Ramos (cell line): ENCODE results near the gene CKLF.

Experiments used
- in situ Hi-C: fragments of 300-500 bp; cut with MboI; formaldehyde crosslinking; loops from one replicate; pipeline ENCODE4 v1.14.3; 2022; ENCODE audit warnings: low sequenced_read_pairs; ENCODE audit not compliant: unreplicated experiment

The CKLF gene

DNA sequence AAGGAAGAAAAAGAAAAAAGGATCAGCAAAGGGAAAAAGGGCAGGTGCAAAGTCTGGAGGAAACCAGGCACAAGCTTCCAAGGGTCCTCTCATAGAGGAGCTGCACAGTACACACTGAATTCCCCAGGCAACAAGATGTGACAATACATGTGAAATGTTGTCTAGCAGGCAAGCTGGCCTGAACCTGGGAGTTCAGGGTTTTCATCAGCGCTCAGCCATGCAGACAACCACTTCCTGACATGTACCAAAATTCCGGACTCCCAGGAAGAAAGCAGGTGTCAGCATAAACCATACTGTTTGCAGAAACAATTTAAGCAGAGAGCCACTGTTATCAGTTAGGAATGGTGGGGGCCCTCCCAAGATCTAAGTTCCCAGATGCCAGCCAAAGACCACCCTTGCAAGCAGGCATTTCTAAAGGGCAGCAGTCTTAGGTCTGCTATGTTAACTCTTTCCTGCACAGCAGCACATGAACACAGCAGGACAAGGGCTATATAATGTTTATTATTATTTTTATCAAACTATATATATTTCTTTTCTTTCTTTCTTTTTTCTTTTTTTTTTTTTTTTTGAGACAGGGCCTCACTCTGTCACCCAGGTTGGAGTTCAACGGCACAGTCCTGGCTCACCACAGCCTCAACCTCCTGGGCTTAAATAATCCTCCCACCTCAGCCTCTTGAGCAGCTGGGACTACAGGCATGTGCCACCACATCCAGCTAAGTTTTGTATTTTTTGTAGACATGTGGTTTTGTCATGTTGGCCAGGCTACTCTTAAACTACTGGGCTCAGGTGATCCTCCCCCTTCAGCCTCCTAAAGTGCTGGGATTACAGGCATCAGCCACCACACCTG is 12.5 kb upstream of the CKLF start:
- in situ Hi-C loops = no loop called here

DNA sequence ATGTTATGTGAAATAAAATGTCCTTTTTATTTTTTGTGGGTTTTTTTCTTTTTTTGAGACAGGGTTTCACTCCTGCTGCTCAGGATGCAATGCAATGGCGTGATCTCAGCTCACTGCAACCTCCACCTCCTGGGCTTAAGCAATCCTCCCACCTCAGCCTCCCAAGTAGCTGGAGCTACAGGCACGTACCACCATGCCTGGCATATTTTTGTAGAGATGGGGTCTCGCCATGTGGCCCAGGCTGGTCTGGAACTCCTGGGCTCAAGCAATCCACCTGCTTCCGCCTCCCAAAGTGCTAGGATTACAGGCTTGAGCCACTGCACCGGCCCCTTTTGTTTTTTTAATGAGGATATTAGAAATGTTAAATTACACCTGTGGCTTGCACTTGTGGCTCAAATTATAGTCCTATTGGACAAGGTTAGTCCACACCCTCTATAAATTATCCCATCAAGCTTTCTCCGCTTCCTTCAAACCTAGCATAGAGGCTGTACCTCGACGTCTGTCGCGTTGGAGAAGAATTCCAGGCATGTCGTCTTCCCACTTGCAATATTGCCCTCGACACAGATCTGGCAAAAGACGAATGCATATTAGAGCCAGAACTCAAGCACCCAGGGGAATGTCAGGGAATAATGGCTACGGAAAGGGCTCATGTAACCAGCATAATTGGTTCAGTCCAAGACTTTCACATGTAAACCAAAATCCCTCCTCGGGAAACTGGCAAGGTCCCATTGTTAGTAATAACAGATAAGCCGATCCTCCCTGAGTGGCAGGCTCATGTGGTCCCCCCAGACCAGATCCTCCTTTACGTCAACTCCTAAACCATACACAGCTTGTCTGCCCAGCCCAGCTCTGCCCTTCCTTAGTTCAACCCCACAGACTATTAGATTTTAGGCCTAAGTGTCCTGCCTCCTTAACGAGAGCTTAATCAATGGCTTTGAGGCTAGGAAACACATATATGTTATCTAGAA is 10.7 kb upstream of the CKLF start:
- in situ Hi-C loops = no loop called here

DNA sequence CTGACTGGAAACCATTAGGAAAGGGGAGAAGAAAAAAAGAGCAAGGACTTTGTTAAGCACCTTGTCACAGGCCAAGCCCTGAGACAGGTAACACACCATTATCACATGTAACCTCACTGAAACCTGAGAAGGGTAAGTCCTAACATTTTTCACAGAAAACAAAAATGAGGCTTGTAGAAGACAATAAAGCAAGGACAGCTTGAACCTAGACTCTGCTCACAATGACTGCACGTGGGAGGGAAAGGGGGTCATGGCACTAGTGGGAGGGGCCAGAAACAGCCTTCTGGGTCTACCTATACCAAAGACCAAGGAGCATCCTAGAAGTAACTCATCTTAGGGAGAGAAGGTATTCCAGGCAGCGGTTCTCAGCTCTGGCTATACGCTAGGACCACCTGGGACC is 10.0 kb upstream of the CKLF start:
- in situ Hi-C loops = no loop called here

DNA sequence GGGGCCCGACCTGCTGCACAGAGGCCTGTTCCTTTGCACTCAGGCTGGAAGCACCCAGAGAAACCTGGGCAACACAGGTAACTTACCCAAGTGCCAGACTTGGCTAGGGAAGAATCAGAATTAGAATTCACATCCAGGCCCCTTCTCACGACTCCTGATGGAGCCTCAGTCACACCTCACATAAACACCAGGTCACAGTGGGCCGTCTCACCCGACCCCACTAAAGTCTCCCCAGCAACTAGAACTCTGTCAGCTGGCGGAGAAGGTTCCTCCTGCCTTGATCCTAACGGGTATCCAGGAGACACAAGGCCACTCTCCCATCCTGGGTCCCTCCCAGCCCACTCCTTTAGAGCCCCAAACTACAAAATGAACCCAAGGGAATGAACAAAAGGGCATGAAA is 8.8 kb upstream of the CKLF start:
- in situ Hi-C loops = no loop called here

DNA sequence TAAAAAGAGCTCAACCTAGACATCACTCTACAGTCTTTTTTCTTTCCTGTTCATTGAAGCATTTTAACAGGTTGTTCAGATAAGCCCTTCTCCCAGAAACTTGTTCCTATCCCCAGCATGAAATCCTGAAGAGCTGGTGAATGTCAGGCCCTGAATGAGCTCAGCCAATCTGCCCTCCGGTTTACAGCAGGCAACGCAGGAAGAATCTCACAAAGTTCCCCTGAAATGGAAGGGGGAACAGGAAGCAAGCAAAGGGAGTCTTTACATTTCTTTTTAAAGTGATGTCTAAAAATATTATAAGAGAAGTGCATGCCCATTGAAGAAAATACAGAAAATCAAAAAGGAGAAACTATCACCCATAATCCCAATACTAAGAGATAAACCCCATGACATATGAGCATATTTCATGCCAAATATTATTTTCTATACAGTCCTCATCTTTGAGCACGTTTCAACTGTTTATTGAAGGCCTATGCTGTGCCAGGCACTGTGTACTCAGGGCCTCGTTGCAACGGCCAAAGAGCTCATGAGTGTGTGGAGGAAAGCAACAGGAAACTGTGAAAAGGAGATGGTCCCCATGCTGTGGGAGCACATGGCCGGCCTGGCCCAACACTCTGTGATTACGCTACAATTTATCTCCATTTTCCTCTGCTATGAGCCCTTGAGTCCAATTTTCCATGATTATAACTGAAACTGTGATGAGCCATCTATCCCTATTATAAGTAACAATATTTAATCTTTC is 8.2 kb upstream of the CKLF start:
- in situ Hi-C loops = no loop called here

DNA sequence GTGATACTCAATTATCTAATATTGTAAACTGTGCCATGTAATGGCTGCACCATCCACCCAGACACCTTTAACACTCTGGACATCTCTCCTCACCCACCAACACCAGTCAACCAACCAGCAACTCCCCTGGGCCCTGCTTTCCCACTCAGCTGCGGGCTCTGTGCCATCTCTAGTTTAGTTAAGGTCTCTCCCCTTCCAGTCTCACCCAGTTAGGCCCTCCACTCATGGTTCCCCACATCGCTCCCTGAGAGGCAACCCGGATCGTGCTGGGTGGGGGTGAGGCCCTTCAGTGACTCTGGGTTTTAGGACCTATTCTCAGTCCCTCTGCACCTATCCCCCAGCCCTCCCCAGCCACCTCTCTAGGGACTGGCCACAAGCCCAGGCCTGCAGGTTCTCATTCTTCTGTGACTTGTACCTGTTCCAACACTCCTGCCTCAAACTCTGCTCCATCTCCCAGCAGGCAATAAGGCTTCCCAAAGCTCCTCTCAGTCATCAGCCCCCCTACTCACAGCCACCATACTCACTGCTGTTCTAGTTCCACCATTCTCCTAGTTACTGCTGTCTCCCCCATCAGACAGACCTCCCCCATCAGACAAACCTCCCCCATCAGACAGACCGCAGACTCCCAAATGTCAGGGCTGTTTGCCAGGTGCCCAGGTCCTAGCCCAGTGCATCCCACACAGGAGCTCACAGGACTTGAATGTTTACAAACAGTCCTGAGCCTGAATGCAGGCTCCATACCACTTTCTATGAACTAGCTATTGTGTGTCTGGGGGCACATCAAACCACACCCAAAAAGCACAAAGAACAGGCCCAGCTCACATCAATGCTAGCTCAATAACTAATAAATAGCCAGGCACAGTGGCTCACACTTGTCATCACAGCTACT is 5.0 kb upstream of the CKLF start:
- in situ Hi-C loops = no loop called here

DNA sequence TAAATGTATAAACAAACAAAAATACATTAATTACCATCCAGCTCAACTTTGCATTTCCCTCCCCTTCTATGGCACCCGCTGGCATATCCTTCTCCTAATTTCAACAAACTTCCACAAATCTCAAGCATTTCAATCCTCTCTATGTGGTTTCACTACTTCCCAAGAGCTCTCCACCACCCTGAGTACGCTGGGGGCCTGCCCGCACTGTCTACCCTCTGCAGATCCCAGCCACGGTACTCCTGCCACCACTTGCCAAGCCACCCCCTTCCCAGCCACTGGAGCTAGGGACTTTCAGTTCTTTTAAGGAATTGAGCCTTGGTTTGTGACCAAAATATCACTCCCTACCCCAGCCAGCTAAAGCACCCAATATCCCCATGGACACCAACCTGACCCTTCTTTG is 4.3 kb upstream of the CKLF start:
- in situ Hi-C loops = no loop called here

DNA sequence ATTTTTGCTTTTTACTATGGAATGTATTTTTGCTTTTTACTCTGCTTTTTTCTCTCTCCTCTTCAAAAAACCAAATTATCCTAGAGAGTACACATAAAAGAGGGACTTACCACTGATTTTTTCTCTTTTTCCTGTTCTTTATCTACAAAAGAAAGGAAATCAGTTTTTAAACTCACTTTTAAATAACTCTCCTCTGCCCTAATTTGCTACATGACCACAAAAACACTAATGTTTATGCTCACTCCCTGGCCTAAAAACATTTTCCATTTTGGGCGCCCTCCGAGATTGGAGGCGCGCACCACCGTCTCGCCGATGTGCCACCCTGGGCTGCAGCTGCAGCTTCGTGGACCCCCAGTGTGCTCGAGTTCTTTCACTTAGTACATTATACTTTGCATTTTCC is 3.5 kb upstream of the CKLF start:
- in situ Hi-C loops = no loop called here

DNA sequence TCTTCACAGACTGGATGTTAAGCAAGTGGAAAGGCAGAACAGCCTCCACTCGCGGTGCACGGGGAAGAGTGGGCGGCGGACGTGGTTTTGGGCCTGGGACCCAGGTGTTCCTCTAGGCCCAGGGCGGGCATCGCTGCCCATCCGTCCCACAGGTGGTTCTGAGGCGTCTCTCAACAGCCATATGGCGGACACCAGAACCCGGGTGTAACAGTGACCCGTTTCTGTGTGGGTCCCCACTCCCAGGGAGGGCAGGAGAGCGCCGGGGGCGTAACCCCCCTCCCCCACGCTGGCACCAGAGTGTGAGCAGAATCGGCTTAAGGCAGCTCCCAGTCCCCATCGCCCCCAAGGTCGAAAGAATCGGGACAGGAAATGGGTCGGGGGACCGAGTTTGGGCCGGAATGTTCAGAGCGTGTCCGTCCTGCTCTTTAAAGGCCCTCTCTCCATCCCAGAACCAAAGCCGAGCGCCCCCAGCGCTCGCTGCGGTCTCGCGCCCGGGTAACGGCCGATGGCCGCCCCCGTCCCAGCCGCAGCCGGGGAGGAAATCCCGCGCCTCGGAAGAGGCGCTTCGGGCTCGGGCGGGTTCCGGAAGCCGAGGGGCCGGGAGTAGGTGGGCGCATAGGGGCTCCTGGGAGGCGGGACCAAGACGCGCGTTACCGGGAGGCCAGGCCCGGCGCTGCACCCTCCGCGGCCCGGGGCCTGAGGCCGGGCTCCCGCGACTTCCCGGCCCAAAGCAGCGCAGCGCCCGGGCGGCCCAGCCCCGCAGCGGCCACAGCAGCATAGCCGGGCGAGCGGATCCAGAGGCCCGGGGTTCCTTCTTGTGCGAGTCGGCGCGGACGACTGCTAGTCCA is 2.9 kb upstream of the CKLF start, which contains the start of gene TK2:
TSS of gene TK2 (minus strand) at position 839 of the 848 bp plus-strand sequence. CDS start at position 778, 61 bp downstream.
- in situ Hi-C loops = no loop called here

DNA sequence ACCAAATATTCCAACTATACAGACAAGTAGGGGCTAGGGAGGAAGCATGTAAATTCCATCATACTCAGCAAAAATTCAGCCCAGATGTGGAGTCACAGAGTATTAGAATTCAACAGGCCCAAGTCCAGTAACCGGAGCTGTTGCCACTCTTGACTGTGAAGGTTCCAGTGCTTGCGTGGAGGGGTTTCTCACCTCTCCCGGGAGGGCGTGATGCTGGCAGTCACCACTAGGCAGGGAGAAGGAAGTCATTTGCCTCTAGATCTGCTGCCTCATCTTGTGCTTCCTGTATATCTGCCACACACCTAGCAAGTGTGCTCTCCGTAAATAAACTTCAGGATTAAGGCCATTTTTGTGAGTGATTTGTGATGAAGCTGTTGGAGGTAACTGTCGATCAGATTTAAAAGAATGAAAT is 1.0 kb upstream of the CKLF start:
- in situ Hi-C loops = no loop called here

DNA sequence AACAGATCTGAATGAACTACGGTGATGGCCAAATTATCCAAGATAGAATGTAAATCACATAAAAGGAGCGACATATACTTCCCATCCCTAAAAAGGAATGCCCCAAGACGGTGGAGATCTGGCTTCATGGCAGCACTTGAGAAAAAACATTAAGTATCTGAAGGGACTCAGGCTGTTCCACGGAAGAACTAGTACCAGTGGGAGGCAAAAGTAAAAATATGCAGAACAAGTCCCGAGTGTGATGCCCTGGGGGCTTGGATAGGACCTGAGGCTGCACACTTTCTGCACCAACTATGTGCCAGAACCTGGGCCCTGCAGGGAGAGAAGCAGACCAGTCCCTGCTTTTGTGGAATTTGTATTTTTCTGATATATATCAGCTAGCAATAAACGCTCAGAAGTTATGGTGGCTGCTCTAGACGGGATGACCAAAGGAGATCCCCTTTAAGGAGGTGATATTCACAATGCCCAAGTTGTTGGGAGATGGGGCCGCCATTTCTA is 539 bp upstream of the CKLF start:
- in situ Hi-C loops = no loop called here

DNA sequence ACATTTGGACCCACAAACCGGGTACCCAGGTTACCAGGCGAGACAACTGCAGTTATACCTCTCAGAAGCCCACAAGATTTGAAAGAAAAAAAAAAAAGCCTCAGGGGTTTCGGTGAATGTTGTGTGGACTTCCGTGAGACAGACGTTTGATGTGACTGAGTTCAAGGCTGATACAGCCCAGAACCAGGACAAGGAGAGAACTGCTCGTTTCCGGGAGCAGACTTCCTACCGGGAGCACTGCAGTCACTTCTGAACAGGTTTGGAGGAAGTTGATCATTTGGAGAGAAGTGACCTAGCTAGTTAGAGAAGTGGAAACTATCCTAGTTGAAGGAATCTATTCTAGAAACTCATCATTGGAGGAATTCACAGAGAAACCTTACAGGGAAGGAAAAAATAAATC is 847 bp downstream of the CKLF start:
- in situ Hi-C loops = no loop called here

DNA sequence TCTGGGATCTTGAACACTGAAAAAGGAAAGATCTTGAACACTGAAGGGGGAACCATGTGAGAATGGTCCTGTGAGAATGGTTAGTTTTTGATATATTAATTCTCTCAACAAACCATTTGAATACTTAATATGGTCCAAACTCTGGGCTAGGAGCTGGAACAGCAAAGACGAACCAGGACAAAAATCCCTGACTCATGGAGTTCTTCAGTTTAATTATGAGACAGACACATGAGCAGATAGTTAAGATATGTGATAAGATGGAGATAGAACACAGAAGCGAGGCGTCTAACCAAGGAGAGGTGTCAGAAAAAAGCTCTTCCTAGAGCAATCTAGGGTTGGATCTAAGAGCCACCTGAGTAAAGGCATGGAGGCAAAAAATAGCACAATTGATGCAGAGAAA is 1.6 kb downstream of the CKLF start:
- in situ Hi-C loops = no loop called here

DNA sequence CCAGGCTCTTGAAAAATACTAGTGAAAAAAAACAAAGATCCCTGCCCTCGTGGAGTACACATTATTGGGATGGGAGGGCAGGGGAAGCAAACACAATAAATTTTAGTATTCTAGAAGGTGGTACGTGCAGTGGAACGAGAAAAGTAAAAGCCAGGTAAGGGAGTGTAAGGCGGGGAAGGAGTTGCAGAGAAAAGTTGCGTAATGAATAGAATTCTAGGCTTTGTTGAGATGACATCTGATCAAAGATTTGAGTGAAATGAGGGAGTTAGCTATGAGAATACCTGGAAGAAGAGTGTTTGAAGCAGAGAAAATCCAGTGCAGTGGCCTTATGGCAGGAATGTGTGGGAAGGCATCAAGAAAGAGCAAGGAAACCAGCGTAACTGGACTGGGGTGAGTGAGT is 2.1 kb downstream of the CKLF start:
- in situ Hi-C loops = no loop called here

DNA sequence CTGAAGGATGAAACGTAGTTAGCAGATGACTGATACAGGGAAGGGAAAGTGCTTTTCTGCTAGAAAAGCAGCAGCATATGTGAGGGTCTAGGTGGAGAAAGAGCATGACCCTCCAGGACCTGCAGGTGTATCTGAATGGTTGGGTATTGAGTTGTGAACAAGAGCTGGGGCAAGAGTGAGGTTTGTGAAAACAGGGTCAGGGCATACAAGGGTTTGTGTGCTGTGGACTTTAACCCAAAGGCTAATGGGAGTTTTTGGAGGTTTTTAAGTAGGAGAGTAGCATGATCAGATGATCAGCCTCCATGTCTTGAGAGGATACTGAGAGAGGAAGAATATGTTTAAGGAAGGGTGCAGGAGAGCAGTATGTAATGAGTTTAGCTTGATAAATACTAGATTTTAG is 7.7 kb downstream of the CKLF start:
- in situ Hi-C loops = no loop called here

DNA sequence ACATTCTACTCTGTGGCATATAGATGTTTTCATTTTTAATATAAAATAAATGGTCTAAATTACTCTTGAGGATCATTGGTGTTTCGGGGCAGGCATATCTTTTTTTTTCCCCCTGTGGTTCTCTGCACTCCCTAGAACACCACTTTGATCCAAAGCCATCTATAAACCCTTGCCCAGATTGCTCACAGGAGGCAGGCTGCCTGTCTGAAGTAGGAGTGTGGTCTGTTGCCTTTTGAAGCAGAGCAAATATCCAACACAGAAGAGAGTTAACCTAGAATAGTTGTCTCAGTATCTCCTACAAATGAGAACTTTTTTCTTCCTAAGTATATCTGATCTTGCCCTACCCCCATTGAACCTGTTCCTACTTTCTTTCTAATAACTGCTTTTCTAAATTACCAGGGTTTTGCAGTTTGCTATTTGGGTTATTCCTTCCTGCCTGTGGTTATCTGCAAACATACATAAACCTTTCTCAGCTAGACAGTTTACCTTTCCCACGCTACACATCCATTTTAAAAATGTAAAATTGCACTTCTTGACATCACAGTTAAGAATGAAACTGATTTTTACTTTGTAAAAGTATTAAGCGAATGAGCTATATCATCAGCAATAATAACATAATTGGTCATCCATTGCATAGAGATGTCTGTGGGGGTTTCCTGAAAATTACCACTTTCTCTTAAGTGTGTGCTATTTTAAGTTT is 9.2 kb downstream of the CKLF start:
- in situ Hi-C loops = no loop called here

DNA sequence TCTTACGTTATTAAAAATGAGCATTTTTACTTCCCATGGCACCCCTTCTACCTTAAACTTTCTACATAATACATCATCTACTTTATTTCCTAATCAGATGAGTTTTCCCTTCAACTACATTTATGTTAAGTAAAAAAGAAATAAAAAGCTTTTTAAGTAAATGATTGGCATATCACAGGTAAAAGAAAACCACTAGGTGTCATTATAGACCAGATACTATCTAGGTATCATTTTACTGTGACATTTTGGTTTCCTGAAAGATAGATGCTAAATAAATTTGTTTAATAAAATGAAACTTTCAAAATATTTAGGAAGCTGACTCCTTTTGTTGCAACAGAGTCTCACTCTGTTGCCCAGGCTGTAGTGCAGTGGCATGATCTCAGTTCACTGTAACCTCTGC is 10.0 kb downstream of the CKLF start:
- in situ Hi-C loops = no loop called here

DNA sequence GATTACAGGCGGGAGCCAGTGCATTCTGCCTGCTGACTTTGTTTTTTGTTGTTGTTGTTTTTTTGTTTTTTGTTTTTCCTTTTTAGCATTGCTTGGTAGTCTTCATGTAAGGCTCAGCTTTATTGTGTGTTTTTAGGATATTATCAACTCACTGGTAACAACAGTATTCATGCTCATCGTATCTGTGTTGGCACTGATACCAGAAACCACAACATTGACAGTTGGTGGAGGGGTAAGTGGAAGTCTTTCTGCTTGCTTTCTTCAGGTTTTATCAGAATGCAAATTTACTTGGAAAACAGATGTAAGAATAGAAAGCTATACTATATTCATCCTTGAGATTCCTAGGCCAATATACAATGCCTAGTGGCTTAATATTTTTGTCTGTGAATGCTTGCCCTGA is 10.6 kb downstream of the CKLF start:
- in situ Hi-C loops = no loop called here
